H1 (cell line): ENCODE results near the gene GSG1L. TPM values are rescaled to one million over a fixed set of nuclear protein-coding genes. Genes with fewer than 3 reads are reported as not detected.

Source experiments
- CBX8 ChIP-seq: fragments of 300-800, 300-1000 bp; sonication (generic); IDR thresholded peaks from 2 replicates; pipeline ENCODE4 v1.7.1; 2016; ENCODE audit warnings: low read depth, low read length, borderline replicate concordance
- CREB1 ChIP-seq: IDR thresholded peaks from 2 replicates; pipeline ENCODE4 v1.6.1; 2012; ENCODE audit warnings: inconsistent platforms
- TCF12 ChIP-seq: IDR thresholded peaks from 2 replicates; pipeline ENCODE4 v1.6.1; 2011; ENCODE audit warnings: low read depth, mild to moderate bottlenecking, low read length
- polyA plus RNA-seq, 7 experiments: library from polyadenylated mRNA; depleted of rRNA in 3 of 7; stranded (reverse) in 5 of 7; unstranded in 2 of 7; fragments of >200 nt in 5 of 7; fragments of 200-250 nt in 2 of 7; gene quantifications; 1 replicate in 5 of 7; 2 replicates in 1 of 7; 4 replicates in 1 of 7; pipeline versions ENCODE4 v1.2.1 to v1.2.3, GENCODE V29; 2011 to 2013; ENCODE audit warnings: missing spikeins in 2 of 7, mixed read lengths in 2 of 7
- total RNA-seq: library from RNA; stranded (reverse); fragmentation: NEBNext Ultra II Directional; extraction: Animal tissue kit (Norgen Biotek cat#: 25700); gene quantifications from 2 replicates; pipeline ENCODE4 v1.2.1, GENCODE V29; 2021

GSG1L gene
- total and polyA plus RNA-seq, 2 of the 8 experiments (the other 6 are each of a cell fraction or from before 2014, with no cell fraction given), result 0.71 to 1.1 TPM

DNA sequence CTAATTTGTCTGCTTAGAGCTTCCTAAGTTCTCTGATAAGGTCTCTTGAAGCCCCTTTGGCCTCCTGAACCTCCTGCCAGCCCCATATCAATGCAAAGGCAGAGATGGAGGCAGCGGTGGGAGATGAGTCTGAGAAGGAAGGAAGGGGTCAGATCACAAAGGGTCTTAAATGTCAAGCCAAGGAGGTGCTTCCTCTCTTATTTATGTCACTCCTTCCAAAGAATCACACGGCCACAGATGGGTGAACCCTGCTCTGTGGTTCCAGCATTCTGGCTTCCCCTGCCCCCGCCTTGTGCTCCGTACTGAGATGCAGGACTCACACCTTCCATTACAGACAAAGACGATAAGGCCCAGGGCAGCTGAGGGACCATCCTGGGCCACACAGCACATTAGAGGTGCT is 96.3 kb downstream of the GSG1L start (continued):
- TF ChIP-seq CBX8 (no peak), TCF12 (no peak), CREB1 (no peak)
